A549 treated with CpdA at 1 μM for 4 hours (cell line): ENCODE measurements around the gene OR52N1. TPM values are rescaled to one million over a fixed set of nuclear protein-coding genes. Genes with fewer than 3 reads are reported as not detected.

Experiments
- total RNA-seq: library from RNA; stranded (reverse); fragments of 200-300 nt; extraction: Qiagen RNA extraction; gene quantifications from 5 replicates; pipeline ENCODE4 v1.2.3, GENCODE V29; 2022; ENCODE audit warnings: low read depth

OR52N1 gene
- total RNA-seq = not detected in 5 replicates

GRCh38 chr11:5791165-5791564, at the start of gene OR52N1:
Gene OR52N1 (minus strand): TSS chr11:5791265. CDS start chr11:5788816, 2,449 bp downstream.

GRCh38 chr11:5808500-5809121, 17.5 kb upstream of the OR52N1 start, which contains the start of gene OR52N2:
Gene OR52N2 (plus strand): TSS chr11:5808924. CDS start chr11:5820336, 11,412 bp downstream.

DNA sequence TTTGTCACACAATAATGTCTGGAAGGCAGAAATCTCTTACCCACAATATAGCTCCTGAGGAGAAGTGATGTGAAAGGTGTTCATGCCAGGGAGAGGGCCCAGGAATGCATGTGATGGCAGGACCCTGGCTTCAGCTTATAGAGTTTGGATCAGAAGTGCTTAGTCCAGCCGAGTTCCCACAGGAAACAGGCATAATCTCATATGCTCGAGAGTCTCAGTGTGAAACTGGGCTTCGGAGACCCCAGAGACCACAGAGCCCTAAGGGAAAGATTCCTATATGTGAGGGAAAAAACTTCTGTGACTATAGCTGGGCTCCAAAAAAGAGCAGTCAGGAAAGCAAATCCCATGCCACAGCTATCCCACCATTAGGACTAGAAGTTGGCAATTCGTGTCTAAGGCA, 7.8 kb downstream of the OR52N1 start, which contains the start of gene OR52N5:
TSS of gene OR52N5 (minus strand) at position 101 of the 400 bp plus-strand sequence. CDS start 4,721 bp downstream, outside the sequence.

GRCh38 chr11:5753943-5754342, 37.1 kb downstream of the OR52N1 start, which contains the start of gene OR52N4:
Gene OR52N4 (plus strand): TSS chr11:5754243. CDS start chr11:5754741, 498 bp downstream.

Other genes starting within 250 kb of the OR52N1 start
- gene OR52H1, start 242.7 kb downstream of the OR52N1 start, total RNA-seq = not detected in 5 replicates
- gene OR52B6, start 210.4 kb downstream of the OR52N1 start, total RNA-seq = not detected in 5 replicates
- gene TRIM6, start 194.6 kb downstream of the OR52N1 start, total RNA-seq = 10.8 to 14.1 TPM (median 11.6 TPM) in 5 replicates
- 2.3 to 4.3 TPM (median 3.3 TPM) in 5 replicates for gene TRIM34, start 166.3 kb downstream of the OR52N1 start, total RNA-seq
- gene TRIM5, start 106.2 kb downstream of the OR52N1 start, total RNA-seq = 12.4 to 15.5 TPM (median 12.8 TPM) in 5 replicates
- gene TRIM22, start 101.5 kb downstream of the OR52N1 start, total RNA-seq = 0.57 to 1.1 TPM (median 0.82 TPM) in 5 replicates
- not detected in 5 replicates for gene OR56B1, start 54.8 kb downstream of the OR52N1 start, total RNA-seq
- not detected in 5 replicates for gene OR52N4, start 37.0 kb downstream of the OR52N1 start, total RNA-seq
- gene OR52N5, start 7.9 kb downstream of the OR52N1 start, total RNA-seq = not detected in 5 replicates
- gene OR52N2, start 17.7 kb upstream of the OR52N1 start, total RNA-seq = not detected in 5 replicates
- gene OR52E6, start 50.6 kb upstream of the OR52N1 start, total RNA-seq = not detected in 5 replicates
- gene OR52E8, start 66.4 kb upstream of the OR52N1 start, total RNA-seq = not detected in 5 replicates
- gene OR52E4, start 89.4 kb upstream of the OR52N1 start, total RNA-seq = not detected in 5 replicates
- not detected in 5 replicates for gene OR52E5, start 101.9 kb upstream of the OR52N1 start, total RNA-seq
- gene OR56A3, start 151.0 kb upstream of the OR52N1 start, total RNA-seq = not detected in 5 replicates
- not detected in 5 replicates for gene OR56A5, start 177.2 kb upstream of the OR52N1 start, total RNA-seq
- not detected in 5 replicates for gene OR52L1, start 195.7 kb upstream of the OR52N1 start, total RNA-seq
- not detected in 5 replicates for gene OR56A4, start 215.7 kb upstream of the OR52N1 start, total RNA-seq
- gene OR56A1, start 239.5 kb upstream of the OR52N1 start, total RNA-seq = not detected in 5 replicates